MM.1S (cell line): ENCODE data around the gene ARMC12.

Experiments
- DNase-seq: peaks from one replicate; pipeline ENCODE4 v3.0.0-alpha.2; 2015
- H2AFZ ChIP-seq: fragments of 300-600 bp; sonication (generic); 2 replicates; pipeline ENCODE4 v1.6.0; 2016; ENCODE audit warnings: antibody characterized with exemption, low read length
- H3F3A ChIP-seq: fragments of 300-600 bp; sonication (generic); 2 replicates; pipeline ENCODE4 v1.6.1; 2016; ENCODE audit warnings: mild to moderate bottlenecking, antibody characterized with exemption, low read length, moderate library complexity, mixed read lengths; ENCODE audit not compliant: insufficient read depth
- H3K27ac ChIP-seq: fragments of 300-600 bp; sonication (generic); 2 replicates; pipeline ENCODE4 v1.5.1; 2016; ENCODE audit warnings: mild to moderate bottlenecking, low read length
- H3K27me3 ChIP-seq: fragments of 300-600 bp; sonication (generic); replicated peaks from 2 replicates; pipeline ENCODE4 v1.6.0; 2016; ENCODE audit warnings: low read length; ENCODE audit not compliant: insufficient read depth
- H3K36me3 ChIP-seq: fragments of 300-600 bp; sonication (generic); replicated peaks from 2 replicates; pipeline ENCODE4 v1.6.1; 2016; ENCODE audit warnings: mild to moderate bottlenecking, low read length, mixed read lengths; ENCODE audit not compliant: insufficient read depth
- H3K4me1 ChIP-seq: fragments of 300-600 bp; sonication (generic); 2 replicates; pipeline ENCODE4 v1.6.1; 2016; ENCODE audit warnings: low read length, mixed read lengths
- H3K4me2 ChIP-seq: fragments of 300-600 bp; sonication (generic); 2 replicates; pipeline ENCODE4 v1.6.0; 2016; ENCODE audit warnings: low read depth, low read length
- H3K4me3 ChIP-seq: fragments of 300-600 bp; sonication (generic); 2 replicates; pipeline ENCODE4 v1.5.1; 2016; ENCODE audit warnings: low read length, mixed read lengths
- H3K79me2 ChIP-seq: fragments of 300-600 bp; sonication (generic); 2 replicates; pipeline ENCODE4 v1.6.1; 2016; ENCODE audit warnings: mixed run types, low read length, mixed read lengths
- H3K9ac ChIP-seq: fragments of 300-600 bp; sonication (generic); 2 replicates; pipeline ENCODE4 v1.6.1; 2016; ENCODE audit warnings: low read length, mixed read lengths
- H3K9me2 ChIP-seq: fragments of 300-600 bp; sonication (generic); replicated peaks from 2 replicates; pipeline ENCODE4 v1.6.1; 2016; ENCODE audit warnings: mild to moderate bottlenecking, low read length, mixed read lengths; ENCODE audit not compliant: insufficient read depth
- H3K9me3 ChIP-seq: fragments of 300-600 bp; sonication (generic); replicated peaks from 2 replicates; pipeline ENCODE4 v1.6.1; 2016; ENCODE audit warnings: mild to moderate bottlenecking, low read length, mixed read lengths; ENCODE audit not compliant: insufficient read depth
- H4K20me1 ChIP-seq: fragments of 300-600 bp; sonication (generic); 2 replicates; pipeline ENCODE4 v1.6.1; 2016; ENCODE audit warnings: mild to moderate bottlenecking, low read length, moderate library complexity, mixed read lengths; ENCODE audit not compliant: insufficient read depth
- CTCF ChIP-seq: fragments of 300-600 bp; sonication (generic); IDR thresholded peaks from 2 replicates; pipeline ENCODE4 v1.5.1; 2016; ENCODE audit warnings: antibody characterized with exemption, low read length, mixed read lengths
- EZH2 ChIP-seq: fragments of 300-600 bp; sonication (generic); optimal IDR thresholded peaks from 2 replicates; pipeline ENCODE3; 2017; ENCODE audit warnings: low read depth, mild to moderate bottlenecking, antibody characterized with exemption, low read length, mixed read lengths
- EZH2phosphoT487 ChIP-seq: fragments of 300-600 bp; sonication (generic); IDR thresholded peaks from 2 replicates; pipeline ENCODE4 v1.6.1; 2018; ENCODE audit warnings: antibody characterized with exemption, low read length

ARMC12 gene

GRCh38 chr6:35769211-35769610 lies 32.4 kb downstream of the ARMC12 start:
- no peaks in the 10 kb centered on the region for H3F3A ChIP-seq
- H3K36me3 ChIP-seq: no peaks in the 10 kb centered on the region

GRCh38 chr6:35771343-35771627 lies 34.5 kb downstream of the ARMC12 start:
- H4K20me1 ChIP-seq: no peaks in the 10 kb centered on the region
- no peaks in the 10 kb centered on the region for H3F3A ChIP-seq
- H3K9me2 ChIP-seq: no peaks in the 10 kb centered on the region
- H3K4me2 ChIP-seq: no peak overlapping the region
- no peaks in the 10 kb centered on the region for H3K4me1 ChIP-seq
- TF ChIP-seq EZH2phosphoT487 (no peak), EZH2 (no peak), CTCF (no peak)
- no peaks in the 10 kb centered on the region for H3K79me2 ChIP-seq
- DNase-seq: no peak
- H3K27ac ChIP-seq: no peak overlapping the region
- H3K9me3 ChIP-seq: no peaks in the 10 kb centered on the region
- H3K4me3 ChIP-seq: no peak overlapping the region
- no peaks in the 10 kb centered on the region for H3K36me3 ChIP-seq
- no peak overlapping the region for H3K9ac ChIP-seq
- H3K27me3 ChIP-seq: peaks cover 8% of the 10 kb centered on the region
- H2AFZ ChIP-seq: no peak overlapping the region

More at GRCh38 chr6:35769211-35769610, 32.4 kb downstream of the ARMC12 start:
- TF ChIP-seq EZH2: no peak
- no peak overlapping the region for H2AFZ ChIP-seq
- DNase-seq: no peak
- H3K9me3 ChIP-seq: no peaks in the 10 kb centered on the region
- no peaks in the 10 kb centered on the region for H4K20me1 ChIP-seq
- H3K79me2 ChIP-seq: no peaks in the 10 kb centered on the region
- H3K4me1 ChIP-seq: no peaks in the 10 kb centered on the region
- no peak overlapping the region for H3K4me2 ChIP-seq
- H3K4me3 ChIP-seq: no peak overlapping the region
- H3K27ac ChIP-seq: no peak overlapping the region
- H3K9me2 ChIP-seq: no peaks in the 10 kb centered on the region
- H3K27me3 ChIP-seq: peaks cover under 1% of the 10 kb centered on the region; the same call in 1 of the 2 replicates
- H3K9ac ChIP-seq: no peak overlapping the region

GRCh38 chr6:35774116-35774794 lies 37.4 kb downstream of the ARMC12 start:
- DNase-seq: no peak
- no peak overlapping the region for H3K9ac ChIP-seq
- no peaks in the 10 kb centered on the region for H3K9me3 ChIP-seq
- H3K4me2 ChIP-seq: no peak overlapping the region
- no peaks in the 10 kb centered on the region for H4K20me1 ChIP-seq
- H3K4me1 ChIP-seq: no peaks in the 10 kb centered on the region
- H2AFZ ChIP-seq: no peak overlapping the region
- H3K27ac ChIP-seq: no peak overlapping the region
- no peak for TF ChIP-seq EZH2phosphoT487
- no peak for TF ChIP-seq CTCF
- no peak for TF ChIP-seq EZH2
- no peaks in the 10 kb centered on the region for H3K9me2 ChIP-seq
- peaks cover 10% of the 10 kb centered on the region for H3K27me3 ChIP-seq
- no peaks in the 10 kb centered on the region for H3F3A ChIP-seq
- no peak overlapping the region for H3K4me3 ChIP-seq
- no peaks in the 10 kb centered on the region for H3K79me2 ChIP-seq
- H3K36me3 ChIP-seq: no peaks in the 10 kb centered on the region

- Histone ChIP-seq H3F3A (no peaks in the 10 kb centered on the region), H3K4me1 (no peaks in the 10 kb centered on the region), H3K79me2 (no peaks in the 10 kb centered on the region), H3K27me3 (peaks cover 10% of the 10 kb centered on the region), H2AFZ (no peak overlapping the region), H3K27ac (no peak overlapping the region), H3K9me2 (no peaks in the 10 kb centered on the region), H3K9ac (no peak overlapping the region), H3K36me3 (no peaks in the 10 kb centered on the region), H3K9me3 (no peaks in the 10 kb centered on the region), H3K4me2 (no peak overlapping the region), H4K20me1 (no peaks in the 10 kb centered on the region), H3K4me3 (no peak overlapping the region)
- no peak for TF ChIP-seq CTCF
- TF ChIP-seq EZH2: no peak
- no peak for TF ChIP-seq EZH2phosphoT487
- DNase-seq: no peak
Measured at GRCh38 chr6:35775031-35775430, 38.2 kb downstream of the ARMC12 start.
